ENCODE data around the gene TMEM44. TPM values are rescaled to one million over a fixed set of nuclear protein-coding genes. Genes with fewer than 3 reads are reported as not detected.

TMEM44 gene
- total RNA-seq, 2 donors from 2014 or later: 4.7 to 8.5 TPM

- Mint-ChIP-seq H3K4me3 (no peak overlapping the region), H3K27me3 (no peaks in the 10 kb centered on the region), H3K9me3 (no peaks in the 10 kb centered on the region), H3K27ac (no peak overlapping the region), H3K4me1 (ENCODE audit: low read depth in 2 of 2) (peaks cover 0 to 4% of the 10 kb centered on the region in 2 donors), H3K36me3 (no peaks in the 10 kb centered on the region)
- ATAC-seq (no peak), DNase-seq (ENCODE audit: low spot score) (no peak)
Measured at GRCh38 chr3:194592798-194593752, 40.1 kb downstream of the TMEM44 start.

DNA sequence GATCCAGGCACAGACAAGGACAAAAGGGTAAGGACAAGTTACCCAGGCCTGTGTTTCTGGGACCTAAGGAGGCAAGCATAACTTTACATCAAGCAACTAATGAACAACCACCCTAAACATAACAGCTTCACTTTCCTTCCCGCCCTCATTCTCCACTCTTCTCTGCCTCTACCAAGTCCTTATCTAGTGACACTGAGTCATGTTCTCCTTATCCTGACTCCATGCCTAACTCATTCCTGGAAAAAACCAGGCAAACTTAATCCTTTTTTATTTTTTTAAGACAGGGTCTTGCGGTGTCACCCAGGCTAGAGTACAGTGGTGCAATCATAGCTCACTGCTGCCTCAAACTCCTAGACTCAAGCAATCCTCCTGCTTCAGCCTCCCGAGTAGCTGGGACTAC, 44.5 kb downstream of the TMEM44 start:
- Mint-ChIP-seq H3K9me3 (no peaks in the 10 kb centered on the region), H3K4me3 (no peak overlapping the region), H3K27ac (peak overlapping the region in 1 of 2 donors; percentile 51), H3K4me1 (ENCODE audit: low read depth in 2 of 2) (peaks cover 23 to 28% of the 10 kb centered on the region in 2 donors), H3K27me3 (no peaks in the 10 kb centered on the region), H3K36me3 (peaks cover 7% of the 10 kb centered on the region)
- DNase-seq (ENCODE audit: low spot score) (no peak), ATAC-seq (no peak)

DNA sequence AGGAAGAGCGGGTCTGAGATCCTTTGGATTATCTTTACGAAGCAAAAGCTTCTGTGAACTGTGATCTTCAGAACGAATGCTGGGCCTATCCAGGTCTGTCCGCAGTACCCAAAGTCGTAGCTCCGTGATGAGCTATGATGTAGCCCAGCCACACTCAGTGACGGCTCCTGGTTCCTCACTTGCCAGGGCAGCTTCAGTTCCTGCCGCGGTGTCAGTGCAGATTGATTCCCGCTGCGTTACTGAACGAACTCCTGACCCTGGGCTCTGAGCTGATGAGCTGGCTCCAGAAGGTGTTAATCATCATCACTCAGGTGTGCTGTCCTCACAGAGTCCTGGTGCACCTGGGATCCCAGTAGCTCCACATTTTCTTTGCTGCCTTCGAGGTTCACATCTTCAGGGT, 45.0 kb downstream of the TMEM44 start:
- H3K9me3 Mint-ChIP-seq: no peaks in the 10 kb centered on the region
- ATAC-seq (no peak), DNase-seq (ENCODE audit: low spot score) (no peak)
- peaks cover 23 to 28% of the 10 kb centered on the region in 2 donors for H3K4me1 Mint-ChIP-seq (ENCODE audit: low read depth in 2 of 2)
- no peak overlapping the region for H3K4me3 Mint-ChIP-seq
- no peaks in the 10 kb centered on the region for H3K27me3 Mint-ChIP-seq
- peaks cover 7% of the 10 kb centered on the region for H3K36me3 Mint-ChIP-seq
- H3K27ac Mint-ChIP-seq: no peak overlapping the region

- peaks cover 23 to 28% of the 10 kb centered on the region in 2 donors for H3K4me1 Mint-ChIP-seq (ENCODE audit: low read depth in 2 of 2)
- H3K4me3 Mint-ChIP-seq: no peak overlapping the region
- DNase-seq (ENCODE audit: low spot score) (no peak), ATAC-seq (no peak)
- peaks cover 7% of the 10 kb centered on the region for H3K36me3 Mint-ChIP-seq
- peak overlapping the region; percentile 2 to 34 for H3K27ac Mint-ChIP-seq
- no peaks in the 10 kb centered on the region for H3K27me3 Mint-ChIP-seq
- no peaks in the 10 kb centered on the region for H3K9me3 Mint-ChIP-seq
Measured at GRCh38 chr3:194587438-194587931, 45.7 kb downstream of the TMEM44 start.

- no peak for DNase-seq (ENCODE audit: low spot score)
- Mint-ChIP-seq H3K27me3 (no peaks in the 10 kb centered on the region), H3K27ac (peak overlapping the region; percentile 2 to 34), H3K4me1 (ENCODE audit: low read depth in 2 of 2) (peaks cover 23 to 28% of the 10 kb centered on the region in 2 donors), H3K9me3 (no peaks in the 10 kb centered on the region), H3K36me3 (peaks cover 7% of the 10 kb centered on the region), H3K4me3 (no peak overlapping the region)
- ATAC-seq: no peak
Measured at GRCh38 chr3:194586836-194587235, 46.4 kb downstream of the TMEM44 start.

DNA sequence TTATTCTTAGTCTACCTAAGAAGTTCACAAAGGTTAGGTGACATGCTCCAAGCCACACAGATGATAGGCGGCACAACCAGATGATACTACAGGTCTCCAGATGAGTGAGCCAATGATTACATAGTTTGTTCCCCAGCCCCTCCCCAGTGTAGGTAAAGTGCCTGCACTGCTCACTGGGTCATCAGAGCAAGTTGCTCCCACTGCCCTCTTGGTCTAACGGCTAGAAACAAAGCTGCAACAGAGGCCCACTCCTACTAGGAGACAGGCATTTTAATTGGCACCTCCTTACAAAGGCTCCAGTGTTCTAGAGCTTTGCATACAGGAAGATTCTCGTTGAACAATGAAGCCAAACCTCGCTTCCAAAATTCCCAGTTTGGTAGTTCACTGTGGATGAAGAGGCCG, 47.3 kb downstream of the TMEM44 start:
- peaks cover 7% of the 10 kb centered on the region for H3K36me3 Mint-ChIP-seq
- H3K4me3 Mint-ChIP-seq: peak overlapping the region; percentile 39
- peaks cover 23 to 28% of the 10 kb centered on the region in 2 donors for H3K4me1 Mint-ChIP-seq (ENCODE audit: low read depth in 2 of 2)
- DNase-seq (ENCODE audit: low spot score) (no peak), ATAC-seq (no peak)
- no peaks in the 10 kb centered on the region for H3K27me3 Mint-ChIP-seq
- H3K27ac Mint-ChIP-seq: peak overlapping the region; percentile 99 to 100
- H3K9me3 Mint-ChIP-seq: no peaks in the 10 kb centered on the region

- ATAC-seq (peak; percentile 66 to 69), DNase-seq (ENCODE audit: low spot score) (no peak)
- peaks cover 23 to 28% of the 10 kb centered on the region in 2 donors for H3K4me1 Mint-ChIP-seq (ENCODE audit: low read depth in 2 of 2)
Measured at GRCh38 chr3:194584866-194585265, 48.4 kb downstream of the TMEM44 start.

DNA sequence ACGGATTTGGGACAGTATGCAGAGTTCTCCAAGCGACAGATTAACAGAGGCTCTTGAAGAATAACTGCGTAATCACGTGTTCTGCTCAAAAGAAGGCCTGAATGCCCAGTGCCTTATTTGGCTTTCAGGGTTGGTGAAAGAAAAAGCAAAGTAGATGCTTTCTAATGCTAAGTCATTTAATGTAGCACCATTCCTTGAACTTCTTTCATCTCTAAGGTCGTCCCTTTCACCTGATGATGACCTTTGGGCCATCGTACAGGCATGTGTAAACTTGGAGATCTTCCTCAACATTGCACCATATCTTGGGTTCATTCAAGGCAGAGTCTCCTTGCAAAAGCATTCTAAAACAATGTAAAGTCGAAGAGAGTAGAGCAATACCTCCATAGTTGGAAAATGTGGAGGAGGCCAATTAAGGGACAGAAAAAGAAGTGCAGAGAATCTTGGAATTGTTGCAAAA, 48.9 kb downstream of the TMEM44 start:
- Mint-ChIP-seq H3K4me3 (peak overlapping the region; percentile 99), H3K27ac (peak overlapping the region; percentile 99 to 100), H3K27me3 (no peaks in the 10 kb centered on the region), H3K9me3 (no peaks in the 10 kb centered on the region), H3K4me1 (ENCODE audit: low read depth in 2 of 2) (peaks cover 23 to 28% of the 10 kb centered on the region in 2 donors), H3K36me3 (peaks cover 7% of the 10 kb centered on the region)
- ATAC-seq: no peak
- DNase-seq (ENCODE audit: low spot score): no peak

More at GRCh38 chr3:194584866-194585265, 48.4 kb downstream of the TMEM44 start:
- Mint-ChIP-seq H3K36me3 (peaks cover 7% of the 10 kb centered on the region), H3K27me3 (no peaks in the 10 kb centered on the region), H3K4me3 (peak overlapping the region; percentile 99), H3K27ac (peak overlapping the region; percentile 99 to 100), H3K9me3 (no peaks in the 10 kb centered on the region)

DNA sequence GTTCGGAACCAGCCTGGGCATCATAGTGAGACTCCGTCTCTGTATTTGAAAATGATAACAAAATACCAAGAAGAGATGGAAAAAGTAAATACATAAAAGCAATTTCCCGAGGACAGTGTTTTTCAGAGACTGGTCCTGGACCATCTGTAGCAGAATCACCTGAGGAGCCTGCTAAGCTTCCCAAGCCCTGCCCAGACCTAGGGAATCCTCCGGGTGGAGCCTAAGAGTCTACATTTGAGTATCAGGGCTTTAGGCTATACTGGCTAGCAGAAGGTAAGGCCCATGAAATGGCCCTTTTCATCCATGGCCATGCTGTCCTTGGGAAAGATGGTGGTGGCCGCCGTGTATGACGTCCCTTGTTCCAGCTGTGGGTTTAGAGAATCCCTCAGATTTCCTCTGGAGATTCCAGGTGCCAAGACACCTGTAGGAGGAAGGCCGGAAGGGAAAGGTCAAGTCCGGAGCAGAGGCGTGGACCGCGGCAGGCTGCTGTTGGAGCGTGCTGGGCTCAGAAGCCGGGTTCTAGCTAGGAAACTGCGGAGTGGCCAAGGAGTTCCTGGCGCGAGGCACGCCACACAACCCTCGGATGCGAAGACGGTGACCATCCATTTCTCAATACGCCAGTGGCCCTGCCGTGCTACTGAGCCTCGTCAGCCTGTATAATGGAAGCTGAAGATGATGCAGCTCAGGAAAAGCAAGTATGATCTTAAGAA, 50.9 kb downstream of the TMEM44 start:
- DNase-seq (ENCODE audit: low spot score) (no peak), ATAC-seq (no peak)
- H3K4me1 Mint-ChIP-seq (ENCODE audit: low read depth in 2 of 2): peaks cover 23 to 35% of the 10 kb centered on the region in 2 donors
- H3K27me3 Mint-ChIP-seq: peaks cover 0 to 3% of the 10 kb centered on the region in 2 donors
- no peaks in the 10 kb centered on the region for H3K9me3 Mint-ChIP-seq
- H3K36me3 Mint-ChIP-seq: peaks cover 7% of the 10 kb centered on the region
- peak overlapping the region; percentile 41 to 50 for H3K27ac Mint-ChIP-seq
- peak overlapping the region; percentile 60 for H3K4me3 Mint-ChIP-seq

DNA sequence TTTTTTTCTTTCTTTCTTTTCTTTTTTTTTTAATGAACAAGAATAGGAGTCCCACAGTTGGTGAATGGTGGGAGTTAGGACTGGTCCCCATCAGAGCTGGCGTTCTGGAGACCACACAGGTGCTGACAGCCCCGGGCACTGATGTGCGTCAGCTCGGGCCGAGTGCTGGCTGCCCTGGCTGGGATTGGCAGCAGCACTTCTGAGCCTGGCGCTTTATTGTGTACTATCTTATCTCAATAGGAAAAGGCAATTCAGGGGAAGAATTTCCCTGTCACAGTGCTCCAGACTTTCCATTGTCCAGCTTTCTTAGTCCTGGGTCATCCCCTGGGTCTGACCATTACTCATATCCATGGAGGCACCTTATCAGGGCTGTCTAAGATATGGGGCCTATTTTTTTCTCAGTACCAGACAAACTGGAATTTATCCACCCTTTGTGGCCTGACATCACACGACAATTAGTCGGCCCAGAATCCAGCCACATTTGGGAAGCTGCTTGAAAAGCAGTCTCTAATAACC, 54.1 kb downstream of the TMEM44 start:
- peaks cover 3% of the 10 kb centered on the region for H3K36me3 Mint-ChIP-seq

GRCh38 chr3:194577986-194578905, 55.0 kb downstream of the TMEM44 start:
- peaks cover 7 to 13% of the 10 kb centered on the region in 2 donors for H3K27me3 Mint-ChIP-seq
- no peaks in the 10 kb centered on the region for H3K9me3 Mint-ChIP-seq
- no peak overlapping the region for H3K4me3 Mint-ChIP-seq
- peaks cover 6 to 7% of the 10 kb centered on the region in 2 donors for H3K4me1 Mint-ChIP-seq (ENCODE audit: low read depth in 2 of 2)
- DNase-seq (ENCODE audit: low spot score) (no peak), ATAC-seq (peak; percentile 54 to 87)
- H3K36me3 Mint-ChIP-seq: no peaks in the 10 kb centered on the region
- H3K27ac Mint-ChIP-seq: no peak overlapping the region

More for the DNA sequence above, 54.1 kb downstream of the TMEM44 start:
- DNase-seq (ENCODE audit: low spot score) (no peak), ATAC-seq (no peak)
- H3K4me1 Mint-ChIP-seq (ENCODE audit: low read depth in 2 of 2): peaks cover 3 to 11% of the 10 kb centered on the region in 2 donors
- peaks cover 0 to 7% of the 10 kb centered on the region in 2 donors for H3K27me3 Mint-ChIP-seq
- peak overlapping the region in 1 of 2 donors; percentile 66 for H3K27ac Mint-ChIP-seq
- H3K9me3 Mint-ChIP-seq: no peaks in the 10 kb centered on the region
- H3K4me3 Mint-ChIP-seq: no peak overlapping the region

- ATAC-seq: no peak
- Mint-ChIP-seq H3K36me3 (no peaks in the 10 kb centered on the region), H3K27me3 (peaks cover 25 to 30% of the 10 kb centered on the region in 2 donors), H3K4me1 (ENCODE audit: low read depth in 2 of 2) (peaks cover 7 to 11% of the 10 kb centered on the region in 2 donors), H3K9me3 (no peaks in the 10 kb centered on the region), H3K27ac (no peak overlapping the region), H3K4me3 (no peak overlapping the region)
- DNase-seq (ENCODE audit: low spot score): no peak
Measured at GRCh38 chr3:194575484-194576210, 57.6 kb downstream of the TMEM44 start.
